ENCODE data around the gene TBC1D22A.

TBC1D22A gene

GRCh38 chr22:46884365-46884764 lies 121.9 kb downstream of the TBC1D22A start:
- ATAC-seq (no peak), DNase-seq (no peak)

GRCh38 chr22:46887978-46888377 lies 125.5 kb downstream of the TBC1D22A start:
- ATAC-seq (no peak), DNase-seq (no peak)

GRCh38 chr22:46890819-46891218 lies 128.4 kb downstream of the TBC1D22A start:
- ATAC-seq, result no peak

GRCh38 chr22:46891382-46891951 lies 129.0 kb downstream of the TBC1D22A start:
- ATAC-seq, result no peak
- DNase-seq, result no peak

More at GRCh38 chr22:46890819-46891218, 128.4 kb downstream of the TBC1D22A start:
- DNase-seq, result no peak

- ATAC-seq (no peak), DNase-seq (no peak)
Measured at GRCh38 chr22:46892866-46893265, 130.4 kb downstream of the TBC1D22A start.

GRCh38 chr22:46893281-46894020 lies 131.0 kb downstream of the TBC1D22A start:
- ATAC-seq, result no peak
- no peak for DNase-seq

GRCh38 chr22:46894081-46894671 lies 131.7 kb downstream of the TBC1D22A start:
- no peak for DNase-seq

GRCh38 chr22:46894851-46895640 lies 132.6 kb downstream of the TBC1D22A start:
- ATAC-seq (no peak), DNase-seq (no peak)

More at GRCh38 chr22:46894081-46894671, 131.7 kb downstream of the TBC1D22A start:
- ATAC-seq, result no peak

- DNase-seq (no peak), ATAC-seq (no peak)
Measured at GRCh38 chr22:46895753-46896152, 133.3 kb downstream of the TBC1D22A start.

- no peak for DNase-seq
- ATAC-seq, result no peak
Measured at GRCh38 chr22:46896166-46896565, 133.7 kb downstream of the TBC1D22A start.

GRCh38 chr22:46896568-46897245 lies 134.3 kb downstream of the TBC1D22A start:
- no peak for ATAC-seq
- DNase-seq, result no peak

GRCh38 chr22:46897246-46897623 lies 134.8 kb downstream of the TBC1D22A start:
- no peak for DNase-seq
- ATAC-seq, result no peak

- DNase-seq, result no peak
- no peak for ATAC-seq
Measured at GRCh38 chr22:46900549-46900948, 138.1 kb downstream of the TBC1D22A start.

- ATAC-seq (no peak), DNase-seq (no peak)
Measured at GRCh38 chr22:46902436-46902835, 140.0 kb downstream of the TBC1D22A start.

- no peak for DNase-seq
- no peak for ATAC-seq
Measured at GRCh38 chr22:46902998-46903916, 140.8 kb downstream of the TBC1D22A start.

GRCh38 chr22:46905415-46905814 lies 143.0 kb downstream of the TBC1D22A start:
- DNase-seq (no peak), ATAC-seq (no peak)

GRCh38 chr22:46905834-46906233 lies 143.4 kb downstream of the TBC1D22A start:
- DNase-seq (no peak), ATAC-seq (no peak)

- ATAC-seq, result no peak
- DNase-seq, result no peak
Measured at GRCh38 chr22:46906326-46907045, 144.0 kb downstream of the TBC1D22A start.

- ATAC-seq, result no peak
- DNase-seq, result no peak
Measured at GRCh38 chr22:46907241-46908215, 145.1 kb downstream of the TBC1D22A start.
